ENCODE results near the gene GPT2.
"Not testable (repeated sequence)": the region's sequence is repeated elsewhere in the genome, so short reads cannot be mapped to it uniquely, and the experiment has no call there.

GRCh38 chr16:46944713-46945112, 60.6 kb downstream of the GPT2 start:
- not testable (repeated sequence) for TF ChIP-seq EZH2, CTCF (IDR thresholded peaks at IDR 0.05)

Measured in neural progenitor cell (in vitro differentiated cells).